Keratinocyte (primary cell): ENCODE data around the gene RBM34. TPM values are rescaled to one million over a fixed set of nuclear protein-coding genes. Genes with fewer than 3 reads are reported as not detected.
"Not testable (repeated sequence)": the region's sequence is repeated elsewhere in the genome, so short reads cannot be mapped to it uniquely, and the experiment has no call there.

Experiments
- DNase-seq: peaks from one replicate; pipeline ENCODE4 v3.0.0-alpha.2; 2011; ENCODE audit warnings: low read depth, missing footprints, low spot score
- FAIRE-seq: peaks from 2 replicates; lab custom pipeline; 2011; peaks lifted over from hg19 to GRCh38; lab: Jason Lieb, UNC
- H2AFZ ChIP-seq: 2 replicates; pipeline ENCODE4 v1.6.0; 2012; ENCODE audit warnings: low read length, control low read depth, inconsistent platforms; ENCODE audit not compliant: control insufficient read depth
- H3K27ac ChIP-seq: 2 replicates; pipeline ENCODE4 v1.5.1; 2011; ENCODE audit warnings: low read length; ENCODE audit not compliant: control insufficient read depth, insufficient read depth
- H3K27me3 ChIP-seq: 3 replicates; pipeline ENCODE4 v1.6.0; 2011; ENCODE audit warnings: low read length; ENCODE audit not compliant: control insufficient read depth, insufficient read depth; ENCODE audit errors: extremely low read depth
- H3K36me3 ChIP-seq, 2 experiments: 2 replicates in 1 of 2; 3 replicates in 1 of 2; pipeline ENCODE4 v1.5.1; 2011; ENCODE audit warnings: low read length in 2 of 2, mild to moderate bottlenecking in 1 of 2; ENCODE audit not compliant: control insufficient read depth in 2 of 2, insufficient read depth in 2 of 2; ENCODE audit errors: extremely low read depth in 1 of 2
- H3K4me1 ChIP-seq: 3 replicates; pipeline ENCODE4 v1.5.1; 2011; ENCODE audit warnings: low read length; ENCODE audit not compliant: control insufficient read depth, insufficient read depth; ENCODE audit errors: extremely low read depth
- H3K4me2 ChIP-seq: 3 replicates; pipeline ENCODE4 v1.6.0; 2011; ENCODE audit warnings: low read depth, low read length; ENCODE audit not compliant: control insufficient read depth, insufficient read depth; ENCODE audit errors: extremely low read depth
- H3K4me3 ChIP-seq, 3 experiments: fragments of 200-600 bp in 1 of 3; sonication (generic) in 1 of 3; 2 replicates in 2 of 3; 3 replicates in 1 of 3; pipeline ENCODE4 v1.5.1; 2011 to 2016; ENCODE audit warnings: low read length in 3 of 3, mild to moderate bottlenecking in 3 of 3, control low read depth in 2 of 3, inconsistent platforms in 1 of 3, low read depth in 1 of 3, mixed read lengths in 1 of 3, mixed run types in 1 of 3, moderate library complexity in 1 of 3; ENCODE audit not compliant: control insufficient read depth in 2 of 3, insufficient read depth in 2 of 3; ENCODE audit errors: extremely low read depth in 1 of 3
- H3K79me2 ChIP-seq: 2 replicates; pipeline ENCODE4 v1.6.0; 2012; ENCODE audit warnings: low read length; ENCODE audit not compliant: control insufficient read depth, insufficient read depth
- H3K9ac ChIP-seq: 3 replicates; pipeline ENCODE4 v1.6.0; 2011; ENCODE audit warnings: low read length; ENCODE audit not compliant: control insufficient read depth, insufficient read depth; ENCODE audit errors: extremely low read depth
- H3K9me1 ChIP-seq: 3 replicates; pipeline ENCODE4 v1.6.0; 2011; ENCODE audit warnings: low read length; ENCODE audit not compliant: control insufficient read depth, insufficient read depth; ENCODE audit errors: extremely low read depth
- H3K9me3 ChIP-seq: 2 replicates; pipeline ENCODE4 v1.5.1; 2012; ENCODE audit warnings: low read depth, low read length; ENCODE audit not compliant: control insufficient read depth
- H4K20me1 ChIP-seq: 3 replicates; pipeline ENCODE4 v1.6.0; 2011; ENCODE audit warnings: low read length; ENCODE audit not compliant: control insufficient read depth, insufficient read depth; ENCODE audit errors: extremely low read depth
- CTCF ChIP-seq, 3 experiments: IDR thresholded peaks in 1 of 3; conservative IDR thresholded peaks in 1 of 3; optimal IDR thresholded peaks in 1 of 3; 2 replicates in 2 of 3; 3 replicates in 1 of 3; pipeline versions ENCODE3 to v1.5.1; 2011; ENCODE audit warnings: low read length in 3 of 3, mild to moderate bottlenecking in 3 of 3, moderate library complexity in 2 of 3, control low read depth in 1 of 3, inconsistent platforms in 1 of 3; ENCODE audit not compliant: insufficient read depth in 2 of 3; ENCODE audit errors: extremely low read depth in 1 of 3
- EZH2 ChIP-seq: IDR thresholded peaks from one replicate; pipeline ENCODE4 v1.6.1; 2012; ENCODE audit warnings: inconsistent platforms, mild to moderate bottlenecking, low read length, moderate library complexity
- dilution Hi-C: fragments of 300-500 bp; cut with MboI; formaldehyde crosslinking; loops from one replicate; pipeline ENCODE4 v1.7.0; 2020; ENCODE audit warnings: low sequenced_read_pairs; ENCODE audit not compliant: extremely low pct_ligation_motif_present
- polyA plus RNA-seq, 5 experiments: library from polyadenylated mRNA; depleted of rRNA in 3 of 5; stranded (reverse) in 3 of 5; stranded (forward) in 1 of 5; unstranded in 1 of 5; fragments of >200 nt; gene quantifications; 1 replicate in 1 of 5; 2 replicates in 3 of 5; 3 replicates in 1 of 5; pipeline versions ENCODE4 v1.2.1 to v1.2.3, GENCODE V29; 2011 to 2012; ENCODE audit warnings: missing spikeins in 2 of 5, low read depth in 1 of 5, low replicate concordance in 1 of 5

Gene RBM34
- polyA plus RNA-seq, 1 donor (not counting 4 experiments of a cell fraction or from before 2014, with no cell fraction given), result 39.3 TPM

DNA sequence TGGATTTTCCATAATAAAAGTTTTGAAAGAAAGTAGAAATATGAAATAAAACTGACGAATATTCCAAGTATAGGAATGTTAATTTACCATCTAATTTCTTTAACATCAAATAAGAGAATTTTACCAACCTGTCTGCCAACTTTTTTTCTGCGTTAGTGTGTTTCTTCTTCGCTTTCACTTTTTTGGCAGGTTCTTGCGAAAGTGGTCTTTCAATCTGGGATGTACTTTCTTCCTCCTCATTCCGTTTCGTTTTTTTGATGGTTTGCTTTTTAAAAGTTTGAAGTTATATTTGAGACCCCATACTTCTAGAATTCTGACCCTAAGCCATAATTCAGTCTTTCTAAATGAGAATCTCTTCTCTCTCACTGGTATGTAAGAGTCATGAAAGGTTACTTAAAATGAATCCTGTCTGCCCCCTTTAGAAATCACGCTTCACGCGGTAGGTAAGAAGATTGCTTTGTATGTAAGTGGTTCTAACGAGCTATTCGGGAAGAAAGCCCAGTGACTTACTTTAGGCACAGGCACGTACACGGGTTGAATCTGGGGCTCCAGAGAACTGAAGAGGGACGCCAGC lies 580 bp downstream of the RBM34 start:
- H3K4me3 ChIP-seq, result peak overlapping the region; percentile 54 to 88 (median 79)
- TF ChIP-seq CTCF (optimal IDR thresholded peaks at IDR 0.05 in 1 of 3, IDR thresholded peaks at IDR 0.05 in 1 of 3, conservative IDR thresholded peaks at IDR 0.05 in 1 of 3; ENCODE audit: extremely low read depth in 1 of 3, insufficient read depth in 2 of 3, low read length in 3 of 3) (no peak), EZH2 (no peak)
- peak overlapping the region; percentile 86 for H3K27ac ChIP-seq
- H3K4me1 ChIP-seq, result peaks cover 6% of the 10 kb centered on the region
- H3K27me3 ChIP-seq, result no peaks in the 10 kb centered on the region
- peaks cover 30% of the 10 kb centered on the region for H3K79me2 ChIP-seq
- no peak for DNase-seq
- dilution Hi-C loops, result no loop called here
- FAIRE-seq, result no peak
- H3K36me3 ChIP-seq, result peaks cover 8% of the 10 kb centered on the region in 2 experiments
- no peaks in the 10 kb centered on the region for H3K9me1 ChIP-seq
- H3K9ac ChIP-seq, result peak overlapping the region; percentile 89
- no peaks in the 10 kb centered on the region for H3K9me3 ChIP-seq
- no peaks in the 10 kb centered on the region for H4K20me1 ChIP-seq
- H2AFZ ChIP-seq, result peak overlapping the region; percentile 93
- H3K4me2 ChIP-seq, result peak overlapping the region; percentile 76

DNA sequence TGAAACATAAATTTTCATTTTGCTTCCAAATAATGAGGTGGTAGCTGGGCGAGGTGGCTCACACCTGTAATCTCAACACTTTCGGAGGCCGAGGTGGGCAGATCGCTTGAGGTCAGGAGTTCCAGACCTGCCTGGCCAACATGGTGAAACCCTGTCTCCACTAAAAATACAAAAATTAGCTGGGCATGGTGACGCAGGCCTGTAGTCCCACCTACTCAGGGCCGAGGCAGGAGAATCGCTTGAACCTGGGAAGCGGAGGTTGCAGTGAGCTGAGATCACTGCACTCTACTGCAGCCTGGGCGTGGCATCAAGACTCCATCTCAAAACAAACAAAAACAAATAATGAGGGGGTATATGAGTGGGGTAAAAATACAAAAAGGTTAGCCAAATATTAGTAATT lies 1.1 kb downstream of the RBM34 start:
- H3K36me3 ChIP-seq, dilution Hi-C loops, FAIRE-seq, H3K9me1 ChIP-seq, H3K4me1 ChIP-seq, H3K27me3 ChIP-seq, H4K20me1 ChIP-seq, H2AFZ ChIP-seq, DNase-seq, H3K9me3 ChIP-seq: not testable (repeated sequence)
- Histone ChIP-seq H3K4me3 (peak overlapping the region; percentile 54 to 88 (median 79)), H3K27ac (peak overlapping the region; percentile 86), H3K4me2 (peak overlapping the region; percentile 76), H3K79me2 (peaks cover 30% of the 10 kb centered on the region), H3K9ac (peak overlapping the region; percentile 89)

DNA sequence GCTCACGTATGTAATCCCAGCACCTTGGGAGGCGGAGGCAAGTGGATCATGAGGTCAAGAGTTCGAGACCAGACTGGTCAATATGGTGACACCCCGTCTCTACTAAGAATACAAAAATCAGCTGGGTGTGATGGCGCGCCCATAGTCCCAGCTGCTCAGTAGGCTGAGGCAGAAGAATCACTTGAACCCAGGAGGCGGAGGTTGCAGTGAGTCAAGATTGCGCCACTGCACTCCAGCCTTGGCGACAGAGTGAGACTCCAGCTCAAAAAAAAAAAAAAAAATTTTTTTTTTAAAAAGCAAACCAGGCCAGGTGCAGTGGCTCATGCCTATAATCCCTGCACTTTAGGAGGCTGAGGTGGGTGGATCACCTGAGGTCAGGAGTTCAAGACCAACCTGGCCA lies 1.8 kb downstream of the RBM34 start:
- H3K79me2 ChIP-seq, result peaks cover 31% of the 10 kb centered on the region
- H3K27ac ChIP-seq, FAIRE-seq: not testable (repeated sequence)

More for the DNA sequence above, 1.8 kb downstream of the RBM34 start:
- H3K9me3 ChIP-seq, H3K4me1 ChIP-seq, H3K9ac ChIP-seq, H3K4me2 ChIP-seq, H3K4me3 ChIP-seq, H4K20me1 ChIP-seq, H3K9me1 ChIP-seq, dilution Hi-C loops, H3K27me3 ChIP-seq, DNase-seq, H2AFZ ChIP-seq: not testable (repeated sequence)
- peaks cover 11 to 12% of the 10 kb centered on the region in 2 experiments for H3K36me3 ChIP-seq
